Lower lobe of right lung (tissue), 2 donors: ENCODE data around the gene ZDHHC11. TPM values are rescaled to one million over a fixed set of nuclear protein-coding genes. Genes with fewer than 3 reads are reported as not detected.

Experiments used
- ATAC-seq, 2 donors: fragments of 200-7000 bp; cut with Tn5 transposase; one replicate each; pipeline ENCODE4 v1.9.1; 2020 to 2022; ENCODE audit warnings: mild to moderate bottlenecking in 2 of 2, moderate library complexity in 2 of 2
- DNase-seq: peaks from one replicate; pipeline ENCODE4 v3.0.0-alpha.2; 2020
- H3K27ac ChIP-seq: fragments of 200-600 bp; one replicate; pipeline ENCODE4 v1.8.0; 2022
- H3K27me3 ChIP-seq: fragments of 200-600 bp; one replicate; pipeline ENCODE4 v1.8.0; 2022; ENCODE audit warnings: low read depth
- H3K36me3 ChIP-seq: fragments of 200-600 bp; one replicate; pipeline ENCODE4 v1.8.0; 2022; ENCODE audit warnings: mild to moderate bottlenecking
- H3K4me1 ChIP-seq: fragments of 200-600 bp; one replicate; pipeline ENCODE4 v1.8.0; 2022
- H3K4me3 ChIP-seq: fragments of 200-600 bp; one replicate; pipeline ENCODE4 v1.8.0; 2022; ENCODE audit warnings: mild to moderate bottlenecking
- H3K9me3 ChIP-seq: fragments of 200-600 bp; one replicate; pipeline ENCODE4 v1.8.0; 2022
- CTCF ChIP-seq: fragments of 200-600 bp; IDR thresholded peaks from one replicate; pipeline ENCODE4 v1.8.0; 2022; ENCODE audit warnings: antibody characterized with exemption, mild to moderate bottlenecking
- intact Hi-C: fragments of 100-400 bp; cut with DNase I; formaldehyde crosslinking; loops from one replicate; pipeline ENCODE4 v1.11.0; 2022
- total RNA-seq: library from RNA; stranded (reverse); fragmentation: NEBNext Ultra II Directional; extraction: Animal tissue kit (Norgen Biotek cat#: 25700); gene quantifications from one replicate; pipeline ENCODE4 v1.2.1, GENCODE V29; 2021
- donor health status: DM: no; HTN: yes; CAD: no; lungs with severe emphysema.

ZDHHC11 gene
- total RNA-seq, 1 donor from 2014 or later, result 28.7 TPM

- ATAC-seq, result no peak
These were observed 13.8 kb upstream of the ZDHHC11 start for GRCh38 chr5:864492-865167.

GRCh38 chr5:863244-863805 is 12.5 kb upstream of the ZDHHC11 start:
- H3K4me3 ChIP-seq, result no peak overlapping the region
- H3K27me3 ChIP-seq, result no peaks in the 10 kb centered on the region
- DNase-seq (no peak), ATAC-seq (no peak)
- H3K4me1 ChIP-seq, result no peaks in the 10 kb centered on the region
- H3K27ac ChIP-seq, result no peak overlapping the region
- intact Hi-C loops, result no loop called here
- H3K36me3 ChIP-seq, result peaks cover 58% of the 10 kb centered on the region
- no peaks in the 10 kb centered on the region for H3K9me3 ChIP-seq
- TF ChIP-seq CTCF, result no peak

More at GRCh38 chr5:864492-865167, 13.8 kb upstream of the ZDHHC11 start:
- intact Hi-C loops, result no loop called here
- Histone ChIP-seq H3K4me3 (no peak overlapping the region), H3K36me3 (peaks cover 71% of the 10 kb centered on the region), H3K9me3 (no peaks in the 10 kb centered on the region), H3K27ac (no peak overlapping the region), H3K4me1 (no peaks in the 10 kb centered on the region), H3K27me3 (no peaks in the 10 kb centered on the region)
- TF ChIP-seq CTCF, result no peak
- DNase-seq, result no peak

GRCh38 chr5:862367-863243 is 11.8 kb upstream of the ZDHHC11 start:
- ATAC-seq, result no peak
- Histone ChIP-seq H3K9me3 (no peaks in the 10 kb centered on the region), H3K27ac (no peak overlapping the region), H3K4me3 (no peak overlapping the region), H3K27me3 (no peaks in the 10 kb centered on the region), H3K4me1 (no peaks in the 10 kb centered on the region), H3K36me3 (peaks cover 51% of the 10 kb centered on the region)
- intact Hi-C loops, result no loop called here
- TF ChIP-seq CTCF, result no peak
- no peak for DNase-seq

- TF ChIP-seq CTCF, result no peak
- Histone ChIP-seq H3K4me3 (no peak overlapping the region), H3K9me3 (no peaks in the 10 kb centered on the region), H3K27ac (no peak overlapping the region), H3K36me3 (peaks cover 42% of the 10 kb centered on the region), H3K27me3 (no peaks in the 10 kb centered on the region), H3K4me1 (no peaks in the 10 kb centered on the region)
- intact Hi-C loops, result no loop called here
- DNase-seq (no peak), ATAC-seq (no peak)
These were observed 10.9 kb upstream of the ZDHHC11 start for GRCh38 chr5:861442-862366.
